OCI-LY7 (cell line): Measurements from ENCODE around the gene KLK12. TPM values are rescaled to one million over a fixed set of nuclear protein-coding genes. Genes with fewer than 3 reads are reported as not detected.

ENCODE experiments used
- BruUV-seq: library from RNA; stranded (reverse); fragments of 400-500 nt; replicated peaks from 2 replicates; lab custom pipeline; 2021; lab: Mats Ljungman, UMichigan
- CTCF ChIA-PET: fragments of 300-600 bp; sonication (Branson Sonifier 250); formaldehyde crosslinking; loops from one replicate; lab custom pipeline; 2022; ENCODE audit warnings: antibody characterized with exemption; ENCODE audit not compliant: unreplicated experiment; lab: Charles Lee
- POLR2A ChIA-PET: fragments of 300-600 bp; sonication (Branson Sonifier 250); formaldehyde crosslinking; loops from one replicate; lab custom pipeline; 2022; ENCODE audit warnings: antibody characterized with exemption; lab: Charles Lee
- DNase-seq: peaks from one replicate; pipeline ENCODE4 v3.0.0-alpha.2; 2015; ENCODE audit warnings: low spot score
- H2AFZ ChIP-seq: fragments of 200-600 bp; sonication (generic), shearing (Covaris generic); 2 replicates; pipeline ENCODE4 v1.6.1; 2014; ENCODE audit warnings: mild to moderate bottlenecking, antibody characterized with exemption, low read length, moderate library complexity
- H3K27ac ChIP-seq: fragments of 200-600 bp; sonication (generic); 2 replicates; pipeline ENCODE4 v1.5.1; 2014; ENCODE audit warnings: mixed run types, low read depth, mild to moderate bottlenecking, moderate library complexity, low read length, inconsistent platforms; ENCODE audit not compliant: poor library complexity, severe bottlenecking
- H3K36me3 ChIP-seq: fragments of 200-600 bp; sonication (generic); 2 replicates; pipeline ENCODE4 v1.6.1; 2014; ENCODE audit warnings: mild to moderate bottlenecking, antibody characterized with exemption, low read length, moderate library complexity, mixed read lengths; ENCODE audit not compliant: insufficient read depth
- H3K4me1 ChIP-seq: fragments of 200-600 bp; sonication (generic); 2 replicates; pipeline ENCODE4 v1.5.1; 2014; ENCODE audit warnings: mild to moderate bottlenecking, low read length; ENCODE audit not compliant: insufficient read depth, poor library complexity, severe bottlenecking
- H3K4me2 ChIP-seq: fragments of 200-600 bp; sonication (generic); 2 replicates; pipeline ENCODE4 v1.6.1; 2014; ENCODE audit warnings: mild to moderate bottlenecking, low read length
- H3K4me3 ChIP-seq: fragments of 200-600 bp; sonication (generic); 2 replicates; pipeline ENCODE4 v1.5.1; 2014; ENCODE audit warnings: mild to moderate bottlenecking, low read depth, low read length; ENCODE audit not compliant: poor library complexity, severe bottlenecking
- H3K79me2 ChIP-seq: fragments of 200-600 bp; sonication (generic); 2 replicates; pipeline ENCODE4 v1.6.1; 2016; ENCODE audit warnings: low read depth, mild to moderate bottlenecking, low read length, moderate library complexity, mixed read lengths; ENCODE audit not compliant: insufficient read depth
- H3K9me2 ChIP-seq: fragments of 200-600 bp; sonication (generic); 2 replicates; pipeline ENCODE4 v1.6.1; 2016; ENCODE audit warnings: mild to moderate bottlenecking, low read length, mixed read lengths; ENCODE audit not compliant: insufficient read depth
- H3K9me3 ChIP-seq: fragments of 200-600 bp; sonication (generic); 2 replicates; pipeline ENCODE4 v1.6.1; 2014; ENCODE audit warnings: mild to moderate bottlenecking, mixed run types, low read length, mixed read lengths
- H4K20me1 ChIP-seq: fragments of 200-600 bp; sonication (generic); 2 replicates; pipeline ENCODE4 v1.6.1; 2014; ENCODE audit warnings: mild to moderate bottlenecking, antibody characterized with exemption, low read length, moderate library complexity, mixed read lengths; ENCODE audit not compliant: insufficient read depth
- CTCF ChIP-seq: fragments of 200-600 bp; sonication (generic); conservative IDR thresholded peaks from 2 replicates; pipeline ENCODE4 v1.5.1; 2014; ENCODE audit warnings: mild to moderate bottlenecking, antibody characterized with exemption, low read length, moderate library complexity, mixed read lengths
- EZH2phosphoT487 ChIP-seq: fragments of 200-600 bp; sonication (generic); IDR thresholded peaks from 2 replicates; pipeline ENCODE4 v1.6.1; 2018; ENCODE audit warnings: low read depth, borderline replicate concordance, mild to moderate bottlenecking, mixed run types, antibody characterized with exemption, low read length, moderate library complexity, mixed read lengths
- intact Hi-C: fragments of 100-400 bp; cut with micrococcal nuclease; formaldehyde crosslinking; loops from one replicate; pipeline ENCODE4 v1.10.0; 2022; ENCODE audit not compliant: unreplicated experiment
- total RNA-seq, 2 experiments: library from RNA; depleted of rRNA in 1 of 2; stranded (reverse); fragments of >200 nt in 1 of 2; shearing (Covaris generic) in 1 of 2; gene quantifications; 2 replicates each; pipeline ENCODE4 v1.2.3, GENCODE V29; 2014 to 2022

Gene KLK12
- total RNA-seq, 2 experiments from 2014 or later = not detected

GRCh38 chr19:51079481-51080110, 44.8 kb upstream of the KLK12 start:
- no peak for DNase-seq
- Histone ChIP-seq H3K4me3 (no peak overlapping the region), H3K4me2 (no peak overlapping the region), H3K9me2 (no peaks in the 10 kb centered on the region), H4K20me1 (no peaks in the 10 kb centered on the region), H3K36me3 (no peaks in the 10 kb centered on the region), H2AFZ (no peak overlapping the region), H3K79me2 (no peaks in the 10 kb centered on the region), H3K4me1 (no peaks in the 10 kb centered on the region), H3K9me3 (no peaks in the 10 kb centered on the region), H3K27ac (no peak overlapping the region)
- ChIA-PET POLR2A (no interaction called here), CTCF (no interaction called here)
- TF ChIP-seq CTCF = no peak
- TF ChIP-seq EZH2phosphoT487 = no peak
- intact Hi-C loops = no loop called here
- BruUV-seq = no TSS peak

GRCh38 chr19:51078731-51079130, 43.9 kb upstream of the KLK12 start:
- DNase-seq = no peak
- ChIA-PET POLR2A (no interaction called here), CTCF (no interaction called here)
- TF ChIP-seq EZH2phosphoT487 (no peak), CTCF (no peak)
- H3K36me3 ChIP-seq = no peaks in the 10 kb centered on the region
- H3K4me2 ChIP-seq = no peak overlapping the region
- H3K27ac ChIP-seq = no peak overlapping the region
- H2AFZ ChIP-seq = no peak overlapping the region
- no peaks in the 10 kb centered on the region for H3K9me2 ChIP-seq
- no TSS peak for BruUV-seq
- no peak overlapping the region for H3K4me3 ChIP-seq
- H4K20me1 ChIP-seq = no peaks in the 10 kb centered on the region
- H3K4me1 ChIP-seq = no peaks in the 10 kb centered on the region
- intact Hi-C loops = no loop called here
- H3K9me3 ChIP-seq = 0 out of 2 replicates have a peak, but pooled peaks cover 7% of the 10 kb centered on the region
- H3K79me2 ChIP-seq = no peaks in the 10 kb centered on the region

GRCh38 chr19:51078104-51078503, 43.3 kb upstream of the KLK12 start:
- intact Hi-C loops = no loop called here
- TF ChIP-seq EZH2phosphoT487 = no peak
- Histone ChIP-seq H3K36me3 (no peaks in the 10 kb centered on the region), H3K27ac (no peak overlapping the region), H3K79me2 (no peaks in the 10 kb centered on the region), H3K4me3 (no peak overlapping the region), H4K20me1 (no peaks in the 10 kb centered on the region), H2AFZ (no peak overlapping the region), H3K9me2 (no peaks in the 10 kb centered on the region), H3K9me3 (0 out of 2 replicates have a peak, but pooled peaks cover 13% of the 10 kb centered on the region), H3K4me1 (no peaks in the 10 kb centered on the region), H3K4me2 (no peak overlapping the region)
- DNase-seq = no peak
- ChIA-PET CTCF (no interaction called here), POLR2A (no interaction called here)
- no TSS peak for BruUV-seq
